Embryonic facial prominence (tissue), 1 donor: Measurements from ENCODE around the gene ST8SIA2.

Experiments
- DNase-seq: peaks from one replicate; pipeline ENCODE4 v3.0.0-alpha.2; 2016; ENCODE audit errors: extremely low spot score

Gene ST8SIA2

DNA sequence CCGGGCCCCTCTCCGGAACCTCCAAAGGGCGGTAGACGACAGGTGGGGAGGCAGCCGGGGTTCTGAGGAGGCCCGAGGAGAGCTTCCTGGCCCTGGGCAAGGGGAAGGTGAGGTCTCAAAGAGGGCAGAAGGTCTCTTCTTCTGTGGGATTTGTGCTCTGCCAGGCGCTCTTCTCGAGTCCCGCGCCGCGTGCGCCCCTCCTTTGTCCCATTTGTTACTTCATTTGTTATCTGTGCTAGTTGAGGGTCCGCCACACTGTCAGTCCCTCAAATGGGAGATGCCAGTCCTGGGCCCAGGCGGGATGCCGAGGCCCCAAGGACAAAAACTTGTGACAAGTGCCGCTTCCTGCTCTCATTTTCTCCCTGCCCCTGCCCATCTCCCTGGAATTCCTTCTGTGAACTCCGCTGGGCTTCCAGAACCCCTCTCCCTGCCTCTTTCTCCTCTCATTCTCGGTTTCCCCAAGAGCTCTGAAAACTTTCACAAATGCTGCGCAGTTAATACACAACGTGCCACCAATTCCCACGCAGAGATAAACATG is 1.5 kb downstream of the ST8SIA2 start:
- no peak for DNase-seq

- no peak for DNase-seq
These were observed 5.7 kb downstream of the ST8SIA2 start for GRCh38 chr15:92399271-92399950.

DNA sequence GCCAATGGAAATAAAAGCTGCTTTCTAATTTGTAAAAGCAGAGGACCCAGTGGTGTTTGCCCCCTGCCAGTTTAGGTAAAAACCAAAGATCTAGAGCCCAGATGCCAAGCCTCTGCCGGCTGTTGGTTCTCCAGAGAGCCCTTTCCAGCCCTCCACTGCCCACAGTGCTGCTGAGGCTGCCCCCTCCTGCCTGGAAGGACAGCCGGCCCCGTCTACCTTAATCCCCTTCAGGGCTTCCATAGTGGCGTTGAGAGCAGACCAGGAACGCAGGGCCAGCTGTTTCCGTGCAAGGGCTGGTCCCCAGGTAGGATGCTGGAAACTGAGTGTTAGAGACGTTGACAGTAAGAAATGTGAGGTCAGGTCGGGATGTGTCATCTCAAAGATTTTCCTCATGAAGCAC is 6.9 kb downstream of the ST8SIA2 start:
- no peak for DNase-seq

- no peak for DNase-seq
These were observed 7.5 kb downstream of the ST8SIA2 start for GRCh38 chr15:92400980-92401787.

DNA sequence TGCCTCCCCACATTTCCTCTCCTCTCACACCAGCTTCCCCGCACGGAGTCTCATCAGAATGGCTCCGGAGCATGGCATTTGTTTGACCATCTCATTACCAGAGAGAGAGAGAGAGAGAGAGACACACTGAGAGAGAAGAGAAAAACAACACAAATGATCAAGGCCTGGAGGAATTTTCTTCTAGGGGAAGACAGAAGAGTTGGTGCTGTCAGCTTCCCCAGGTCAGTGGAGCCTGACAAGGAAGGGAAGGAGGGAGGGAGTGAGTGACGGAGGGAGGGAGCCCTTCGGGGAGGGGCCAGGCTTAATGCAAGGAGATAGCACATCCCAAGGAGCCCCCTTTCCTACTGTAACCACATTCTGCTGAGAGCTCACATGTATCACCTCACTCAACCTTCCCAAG is 9.1 kb downstream of the ST8SIA2 start:
- no peak for DNase-seq

DNA sequence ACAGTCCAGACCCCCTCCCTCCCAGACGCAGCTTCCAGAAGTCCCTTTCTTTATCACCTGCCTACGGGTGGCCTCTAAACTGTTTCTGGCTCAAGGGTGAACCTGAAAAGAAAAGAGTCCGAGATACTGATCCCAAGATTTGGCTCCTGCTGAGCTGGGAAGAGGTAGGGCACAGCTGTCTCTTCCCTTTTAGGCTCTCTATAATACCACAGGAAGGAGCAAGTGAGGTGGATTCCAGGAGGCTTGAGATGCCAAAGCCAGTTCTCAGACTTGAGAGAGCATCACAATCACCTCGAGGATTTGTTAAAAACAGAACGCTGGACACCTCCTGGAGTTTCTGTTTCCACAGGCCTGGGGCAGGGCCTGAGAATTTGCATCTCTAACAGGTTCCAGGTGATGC is 12.3 kb downstream of the ST8SIA2 start:
- DNase-seq, result no peak

- no peak for DNase-seq
These were observed 13.6 kb downstream of the ST8SIA2 start for GRCh38 chr15:92407321-92407720.

GRCh38 chr15:92407916-92408315 is 14.2 kb downstream of the ST8SIA2 start:
- DNase-seq, result no peak

- DNase-seq, result no peak
These were observed 15.3 kb downstream of the ST8SIA2 start for GRCh38 chr15:92409006-92409405.

GRCh38 chr15:92409521-92409920 is 15.8 kb downstream of the ST8SIA2 start:
- DNase-seq, result no peak

GRCh38 chr15:92410537-92410936 is 16.9 kb downstream of the ST8SIA2 start:
- DNase-seq, result no peak

DNA sequence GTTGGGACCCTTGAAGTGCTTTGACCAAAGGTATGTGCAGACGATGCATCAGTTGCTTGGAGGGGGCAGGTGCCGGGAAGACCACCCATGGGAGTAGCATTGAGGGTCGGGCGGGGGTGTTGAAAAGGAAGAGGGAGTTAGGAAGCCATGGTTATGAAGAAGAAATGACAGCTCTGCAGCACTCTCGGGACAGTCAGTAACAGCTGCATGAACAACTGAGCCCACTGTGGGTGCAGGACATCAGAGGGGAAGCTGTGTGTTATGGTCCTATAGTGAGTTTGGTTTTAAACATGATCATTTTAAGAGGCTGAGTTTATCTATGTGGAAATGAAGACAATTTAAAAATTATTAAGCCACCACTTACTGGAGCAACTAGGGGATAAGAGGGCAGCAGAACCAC is 17.6 kb downstream of the ST8SIA2 start:
- DNase-seq, result no peak

GRCh38 chr15:92413510-92413909 is 19.8 kb downstream of the ST8SIA2 start:
- DNase-seq, result no peak

DNA sequence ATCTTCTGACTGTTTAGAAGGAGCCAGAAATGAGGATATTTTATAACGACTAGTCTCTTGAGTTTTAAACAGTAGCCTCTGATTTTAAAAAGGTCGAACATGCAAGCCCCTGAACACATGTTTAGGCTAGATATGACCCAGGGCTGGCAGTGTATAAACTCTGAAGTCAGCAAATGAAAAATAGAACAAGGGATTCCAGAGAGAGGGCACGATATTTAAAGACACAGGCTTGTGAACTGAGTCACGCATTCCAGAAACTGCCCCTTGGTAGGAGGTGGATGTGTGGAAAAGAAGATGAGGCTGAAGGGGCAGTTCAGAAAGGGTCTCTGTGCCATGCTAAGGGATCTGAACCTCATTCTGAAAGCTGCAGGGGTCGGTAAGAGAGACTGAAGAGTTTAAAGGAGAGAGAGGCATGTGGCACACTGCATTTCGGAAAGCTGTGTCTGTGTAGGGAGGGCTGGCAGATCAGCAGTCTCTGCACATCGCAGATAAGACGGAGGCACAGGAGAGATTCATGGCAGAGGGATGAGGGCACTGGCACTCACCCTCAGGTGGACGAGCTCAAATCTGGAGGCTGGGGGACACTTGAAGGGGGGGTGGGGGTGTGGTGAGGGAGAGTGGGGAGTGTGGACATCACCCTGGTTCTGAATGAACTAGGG is 22.1 kb downstream of the ST8SIA2 start:
- no peak for DNase-seq

GRCh38 chr15:92416557-92416956 is 22.9 kb downstream of the ST8SIA2 start:
- no peak for DNase-seq

- DNase-seq, result no peak
These were observed 24.0 kb downstream of the ST8SIA2 start for GRCh38 chr15:92417716-92418115.

DNA sequence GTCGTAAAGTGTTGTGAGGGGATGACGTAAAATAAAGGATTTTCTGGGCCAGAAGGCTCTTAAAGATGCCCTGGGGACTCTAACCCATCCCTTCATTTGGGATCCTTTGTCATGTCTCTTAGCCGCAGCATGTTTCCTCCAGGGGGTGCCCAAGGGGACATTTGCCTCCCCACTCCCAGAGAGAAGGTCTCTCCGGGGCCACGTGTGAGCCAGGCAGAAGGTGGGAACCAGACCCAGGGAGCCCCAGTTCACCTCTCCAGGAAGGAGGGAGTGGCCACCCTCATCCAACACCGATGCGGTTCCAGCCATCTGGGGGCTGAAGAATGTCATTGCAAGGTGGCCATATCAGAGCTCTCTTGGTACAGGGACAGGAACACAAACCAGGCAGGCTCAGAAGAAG is 25.2 kb downstream of the ST8SIA2 start:
- DNase-seq, result no peak

DNA sequence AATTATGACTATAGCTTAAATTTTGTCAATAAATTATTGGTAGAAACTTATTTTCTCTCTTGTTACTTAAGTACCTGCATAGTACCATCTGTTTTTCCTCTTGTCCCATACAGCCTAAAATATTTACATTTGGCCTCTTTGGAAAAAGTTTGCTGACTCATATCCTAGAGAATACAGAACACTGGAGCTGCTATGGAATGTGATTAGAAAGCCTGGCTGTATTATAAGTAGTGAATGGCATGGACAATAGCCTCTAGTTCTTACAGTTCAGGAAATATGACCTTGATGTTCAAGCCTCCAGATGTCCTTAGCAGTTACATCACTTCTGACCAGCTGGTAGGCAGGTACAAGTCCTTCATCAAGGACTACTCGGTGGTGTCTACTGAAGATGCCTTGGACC is 28.3 kb downstream of the ST8SIA2 start:
- DNase-seq, result no peak

GRCh38 chr15:92425578-92426225 is 32.0 kb downstream of the ST8SIA2 start:
- DNase-seq, result no peak

- no peak for DNase-seq
These were observed 35.8 kb downstream of the ST8SIA2 start for GRCh38 chr15:92429378-92430068.

- DNase-seq, result no peak
These were observed 36.4 kb downstream of the ST8SIA2 start for GRCh38 chr15:92430069-92430440.

GRCh38 chr15:92435145-92435544 is 41.5 kb downstream of the ST8SIA2 start:
- DNase-seq, result no peak
